GM21526 (cell line): ENCODE results near the gene TECTA.
A peak's percentile ranks its signal among the peaks of the same experiment; 100 is the strongest.
"Not testable (repeated sequence)": the region's sequence is repeated elsewhere in the genome, so short reads cannot be mapped to it uniquely, and the experiment has no call there.

ENCODE experiments used
- ATAC-seq: cut with Tn5 transposase; IDR thresholded peaks from one replicate; pipeline ENCODE4 v1.9.1; 2021; ENCODE audit warnings: moderate library complexity; ENCODE audit not compliant: unreplicated experiment, low FRiP score

The TECTA gene

DNA sequence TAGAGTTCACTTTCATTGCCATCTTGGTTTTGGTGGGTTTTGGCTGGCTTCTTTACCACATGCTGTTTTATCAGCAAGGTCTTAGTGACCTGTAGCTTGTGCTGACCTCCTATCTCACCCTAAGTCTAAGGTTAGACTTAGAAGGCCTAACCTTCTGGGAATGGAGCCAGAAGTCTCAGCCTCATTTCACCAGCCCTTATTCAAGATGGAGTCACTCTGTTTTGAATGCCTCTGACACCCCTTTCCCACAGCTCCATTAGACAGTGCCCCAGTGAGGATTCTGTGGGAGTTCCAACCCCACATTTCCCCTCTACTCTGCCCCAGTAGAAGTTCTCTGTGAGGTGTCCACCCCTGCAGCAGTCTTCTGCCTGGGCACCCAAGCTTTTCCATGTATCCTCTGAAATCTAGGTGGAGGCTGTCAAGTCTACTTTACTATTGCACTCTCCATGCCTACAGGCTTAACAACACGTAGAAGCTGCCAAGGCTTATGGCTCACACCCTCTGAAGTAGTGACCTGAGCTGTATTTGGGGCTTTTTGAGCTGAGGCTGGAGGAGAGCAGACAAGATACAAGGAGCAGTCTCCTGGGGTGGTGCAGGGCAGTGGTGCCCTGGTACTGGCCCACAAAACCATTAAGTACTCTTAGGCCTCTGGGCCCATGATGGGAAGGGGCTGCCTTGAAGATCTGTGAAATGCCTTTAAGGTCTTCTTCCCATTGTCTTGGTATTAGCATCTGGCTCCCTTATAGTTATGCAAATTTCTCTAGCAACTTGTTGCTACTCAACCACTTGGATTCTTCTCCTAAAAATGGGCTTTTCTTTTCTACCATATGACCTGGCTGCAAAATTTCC, 125.6 kb downstream of the TECTA start:
- no peak for ATAC-seq

GRCh38 chr11:121228851-121229250, 127.8 kb downstream of the TECTA start:
- ATAC-seq, result no peak

GRCh38 chr11:121229495-121230215, 128.6 kb downstream of the TECTA start:
- no peak for ATAC-seq

DNA sequence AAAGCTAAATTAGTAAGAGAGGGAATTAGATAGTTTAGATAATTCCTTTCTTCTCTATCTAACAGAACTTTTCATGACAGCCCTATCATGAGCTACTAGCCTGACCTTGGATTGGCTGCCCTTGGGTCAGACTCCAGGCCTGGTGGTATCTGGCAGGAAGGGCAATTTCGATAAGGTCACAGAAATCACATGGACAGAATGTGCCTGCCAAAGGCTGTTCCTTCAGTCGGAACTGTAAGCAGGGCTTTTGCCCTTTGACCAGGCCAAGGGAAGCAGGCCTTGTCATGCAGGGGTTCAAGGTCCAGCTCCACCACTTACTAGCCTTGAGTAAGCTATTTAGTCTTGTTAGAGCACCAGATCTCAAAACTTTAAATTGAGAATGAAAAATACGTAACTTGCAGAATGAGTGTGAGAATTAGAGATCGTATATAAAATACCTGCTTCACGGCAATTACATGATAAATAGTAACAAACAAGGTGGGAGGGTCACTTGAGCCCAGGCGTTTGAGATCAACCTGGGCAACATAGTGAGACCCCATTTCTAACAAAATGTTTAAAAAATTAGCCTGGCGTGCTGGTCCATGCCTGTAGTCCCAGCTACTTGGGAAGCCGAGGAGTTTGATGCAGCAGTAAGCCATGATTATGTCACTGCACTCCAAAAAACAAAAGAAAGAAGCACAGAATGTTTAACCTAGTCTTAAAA, 130.7 kb downstream of the TECTA start:
- ATAC-seq, result no peak

DNA sequence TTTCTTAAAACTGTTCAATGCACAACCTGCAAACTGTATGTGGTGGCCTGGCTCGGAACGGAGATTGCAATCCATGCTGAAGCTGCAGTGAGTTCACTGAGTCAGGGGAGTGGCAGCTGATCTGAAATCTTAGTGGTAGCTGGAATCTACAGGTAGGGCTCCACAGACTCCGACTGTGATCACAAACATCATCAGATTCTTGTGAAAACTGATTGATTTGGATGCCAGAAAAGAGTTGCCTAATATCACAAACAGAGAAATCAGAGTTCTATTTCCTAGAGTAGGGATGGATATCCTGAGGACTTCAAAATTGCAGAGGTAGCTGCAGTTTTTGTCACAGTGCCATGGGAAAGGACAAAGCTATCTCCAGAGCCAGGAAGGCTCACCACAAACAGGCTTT, 134.0 kb downstream of the TECTA start:
- no peak for ATAC-seq

DNA sequence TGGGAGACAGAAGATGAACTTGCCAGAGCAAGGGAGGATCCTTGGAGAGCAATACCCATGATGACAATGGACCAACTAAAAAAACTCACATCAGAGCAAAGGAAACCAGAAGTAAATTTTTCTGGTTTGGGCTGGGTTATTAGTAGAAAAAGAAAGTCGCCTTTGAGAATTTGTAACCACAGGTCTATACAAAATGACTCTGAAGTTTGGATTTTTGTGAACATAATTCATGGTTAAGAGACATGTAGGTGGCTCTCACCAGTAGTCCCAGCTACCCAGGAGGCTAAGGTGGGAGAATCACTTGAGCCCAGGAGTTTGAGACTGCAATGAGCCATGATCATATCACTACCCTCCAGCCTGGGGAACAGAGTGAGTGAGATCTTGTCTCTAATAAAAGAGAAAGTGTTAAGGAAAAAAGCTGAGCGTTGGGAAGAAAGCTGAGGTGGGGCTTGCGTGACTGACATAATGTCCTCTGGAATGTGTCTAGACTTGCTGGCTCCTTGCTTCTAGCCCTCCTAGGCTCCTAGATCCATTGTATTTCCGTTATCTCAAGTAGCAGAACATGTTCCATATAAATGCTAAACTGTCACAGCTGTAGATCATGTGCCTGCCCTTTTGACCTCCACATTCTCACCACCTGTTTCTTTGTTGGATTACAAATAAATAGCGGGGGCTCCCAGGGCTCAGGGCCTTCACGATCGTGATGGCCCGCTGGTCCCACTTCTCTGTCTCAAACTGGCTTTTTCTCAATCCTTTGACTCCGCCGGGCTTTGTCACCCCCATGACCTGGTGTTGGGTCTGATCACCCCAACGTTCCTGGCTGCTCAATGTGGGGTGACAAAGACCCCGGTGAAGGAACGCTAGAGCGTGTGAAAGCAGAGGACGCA, 135.3 kb downstream of the TECTA start:
- ATAC-seq, result peak; percentile 52

- not testable (repeated sequence) for ATAC-seq
These were observed 136.2 kb downstream of the TECTA start for GRCh38 chr11:121237247-121237646.

GRCh38 chr11:121237686-121238658, 136.9 kb downstream of the TECTA start:
- ATAC-seq, result no peak

- no peak for ATAC-seq
These were observed 137.9 kb downstream of the TECTA start for GRCh38 chr11:121238956-121239355.

DNA sequence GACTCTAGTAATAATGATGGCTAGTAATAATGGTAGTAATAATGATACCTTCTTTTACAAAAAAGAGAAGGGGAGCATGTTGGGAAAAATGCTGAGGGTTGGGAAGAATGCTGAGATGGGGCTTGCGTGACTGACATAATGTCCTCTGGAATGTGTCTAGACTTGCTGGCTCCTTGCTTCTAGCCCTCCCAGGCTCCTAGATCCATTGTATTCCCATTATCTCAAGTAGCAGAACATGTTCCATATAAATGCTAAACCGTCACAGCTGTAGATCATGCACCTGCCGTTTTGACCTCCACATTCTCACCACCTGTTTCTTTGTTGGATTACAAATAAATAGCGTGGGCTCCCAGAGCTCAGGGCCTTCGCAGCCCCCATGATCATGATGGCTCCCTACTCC, 139.0 kb downstream of the TECTA start:
- not testable (repeated sequence) for ATAC-seq

GRCh38 chr11:121240650-121241303, 139.7 kb downstream of the TECTA start:
- ATAC-seq, result no peak
